ENCODE results near the gene SASH3. TPM values are rescaled to one million over a fixed set of nuclear protein-coding genes. Genes with fewer than 3 reads are reported as not detected.
A peak's percentile ranks its signal among the peaks of the same experiment; 100 is the strongest.

The SASH3 gene
- polyA plus RNA-seq, 2 of the 4 experiments (the other 2 are of a cell fraction): not detected

DNA sequence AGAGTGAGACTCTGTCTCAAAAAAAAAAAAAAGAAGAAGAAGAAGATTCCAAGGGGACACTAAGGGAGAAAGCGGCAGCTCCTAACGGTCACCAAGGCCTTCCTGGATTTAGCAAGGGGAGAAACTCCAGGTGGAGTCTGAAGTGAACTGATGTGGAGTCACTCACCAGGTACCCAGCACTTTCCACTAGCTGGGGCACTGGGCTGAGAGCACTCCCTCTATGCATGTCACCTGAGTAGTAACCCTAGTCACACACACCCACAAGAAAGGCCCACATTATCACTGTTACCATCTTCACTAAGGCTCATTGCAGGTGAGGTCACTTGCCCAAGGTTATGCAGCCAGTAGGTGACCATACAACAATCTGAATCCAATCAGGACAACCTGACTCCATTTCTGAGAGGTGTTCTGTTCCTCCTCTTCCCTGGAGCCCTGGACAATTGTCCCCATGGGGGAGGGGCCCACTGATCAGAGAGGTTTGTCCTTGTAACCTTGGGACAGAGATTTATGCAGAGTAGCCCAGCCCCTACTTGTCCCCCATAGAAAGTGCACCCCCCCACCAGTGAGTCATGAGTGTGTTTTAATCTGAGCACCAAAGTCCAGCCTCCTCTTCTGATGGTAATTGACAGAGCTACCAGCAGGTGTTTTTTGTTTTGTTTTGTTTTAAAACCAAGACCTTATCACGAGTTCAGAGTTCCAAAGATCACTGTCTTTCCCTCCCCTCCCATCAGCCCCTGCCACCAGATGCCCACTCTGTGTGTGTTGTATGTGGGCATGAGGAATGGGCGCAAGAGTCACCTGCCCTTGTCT is 5.9 kb upstream of the SASH3 start:
- Histone ChIP-seq H3K27ac (no peak overlapping the region), H3K4me2 (no peak overlapping the region), H3K9me3 (no peaks in the 10 kb centered on the region), H3K4me3 (no peak overlapping the region), H3K4me1 (no peaks in the 10 kb centered on the region)
- DNase-seq (ENCODE audit: low read depth in 1 of 2, low spot score in 1 of 2) (no peak), FAIRE-seq (no peak), ATAC-seq (peak in 1 of 2 experiments; percentile 19; a peak in 1 of 6 replicates)
- 75% methylated on average over 4 of the region's 4 CpGs for WGBS (ENCODE audit: missing lambda C conversion rate)
- ChIA-PET CTCF (no interaction called here), POLR2A (no interaction called here)
- TF ChIP-seq POLR2A (IDR thresholded peaks at IDR 0.05; ENCODE audit: low read length) (no peak), HOXB5 (CRISPR knock-in tag; IDR thresholded peaks at IDR 0.05) (no peak), CHD2 (IDR thresholded peaks at IDR 0.05; ENCODE audit: low read length, partially characterized antibody) (no peak), EHMT2 (IDR thresholded peaks at IDR 0.05; ENCODE audit: low read depth) (no peak), ESRRA (IDR thresholded peaks at IDR 0.05; ENCODE audit: borderline replicate concordance, low read length) (no peak), CHD4 (IDR thresholded peaks at IDR 0.05; ENCODE audit: borderline replicate concordance) (no peak), FOSL2 (IDR thresholded peaks at IDR 0.05) (no peak), FOSL2 (CRISPR knock-in tag; IDR thresholded peaks at IDR 0.05) (no peak)
- TF ChIP-seq, protein P1, sequence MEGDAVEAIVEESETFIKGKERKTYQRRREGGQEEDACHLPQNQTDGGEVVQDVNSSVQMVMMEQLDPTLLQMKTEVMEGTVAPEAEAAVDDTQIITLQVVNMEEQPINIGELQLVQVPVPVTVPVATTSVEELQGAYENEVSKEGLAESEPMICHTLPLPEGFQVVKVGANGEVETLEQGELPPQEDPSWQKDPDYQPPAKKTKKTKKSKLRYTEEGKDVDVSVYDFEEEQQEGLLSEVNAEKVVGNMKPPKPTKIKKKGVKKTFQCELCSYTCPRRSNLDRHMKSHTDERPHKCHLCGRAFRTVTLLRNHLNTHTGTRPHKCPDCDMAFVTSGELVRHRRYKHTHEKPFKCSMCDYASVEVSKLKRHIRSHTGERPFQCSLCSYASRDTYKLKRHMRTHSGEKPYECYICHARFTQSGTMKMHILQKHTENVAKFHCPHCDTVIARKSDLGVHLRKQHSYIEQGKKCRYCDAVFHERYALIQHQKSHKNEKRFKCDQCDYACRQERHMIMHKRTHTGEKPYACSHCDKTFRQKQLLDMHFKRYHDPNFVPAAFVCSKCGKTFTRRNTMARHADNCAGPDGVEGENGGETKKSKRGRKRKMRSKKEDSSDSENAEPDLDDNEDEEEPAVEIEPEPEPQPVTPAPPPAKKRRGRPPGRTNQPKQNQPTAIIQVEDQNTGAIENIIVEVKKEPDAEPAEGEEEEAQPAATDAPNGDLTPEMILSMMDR (IDR thresholded peaks at IDR 0.05): no peak

DNA sequence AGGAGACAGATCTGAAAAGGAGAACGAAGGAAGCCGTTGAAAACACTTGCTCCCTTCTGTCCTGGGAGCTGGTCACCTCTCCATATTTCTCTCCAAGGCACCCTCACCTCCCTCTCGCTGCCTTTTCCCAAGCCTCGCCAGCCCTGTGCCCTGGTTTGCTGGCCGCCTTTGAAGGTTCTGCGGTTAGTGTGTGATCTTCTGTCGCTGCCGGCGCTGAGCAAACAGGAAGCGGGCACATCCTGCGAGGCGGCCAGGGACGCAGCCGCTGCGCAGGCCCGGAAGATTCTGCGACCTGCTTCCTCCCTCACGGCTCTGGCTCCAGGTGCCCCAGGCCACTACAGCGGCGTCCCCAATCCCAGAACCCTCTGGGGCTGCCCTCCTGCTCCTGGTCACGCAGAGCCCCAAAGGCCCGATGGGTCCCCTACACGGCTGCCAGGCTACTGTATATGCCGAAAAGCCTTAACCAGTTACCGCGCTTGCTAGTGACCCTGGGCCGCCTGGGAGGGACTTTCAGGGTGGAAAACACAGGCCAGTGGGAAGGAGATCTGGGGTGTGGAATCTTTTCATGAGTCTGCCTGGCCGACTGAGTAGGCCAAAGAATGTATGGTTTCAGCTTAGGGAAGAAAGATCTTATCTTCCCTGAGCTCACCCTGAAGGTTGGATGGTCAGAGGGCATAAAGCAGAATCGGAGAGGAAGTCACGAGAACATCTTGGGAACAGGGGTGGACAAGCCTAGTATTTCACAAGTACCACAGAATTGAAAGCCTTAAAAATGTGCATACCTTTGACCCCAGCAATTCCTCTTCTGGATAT is 2.3 kb upstream of the SASH3 start:
- ChIA-PET CTCF (interaction anchor here (1.3 kb wide), 1 partner anchor 24 kb away, joined by 3 read pairs; no protein-coding TSS in a partner anchor), POLR2A (no interaction called here)
- FAIRE-seq (no peak), ATAC-seq (no peak), DNase-seq (ENCODE audit: low read depth in 1 of 2, low spot score in 1 of 2) (no peak)
- TF ChIP-seq FOSB (CRISPR knock-in tag; IDR thresholded peaks at IDR 0.05): no peak
- no peak for TF ChIP-seq RCOR1 (IDR thresholded peaks at IDR 0.05; ENCODE audit: low read depth, low read length)
- no peak for TF ChIP-seq MYC (IDR thresholded peaks at IDR 0.05; ENCODE audit: borderline replicate concordance, low read length)
- no peak for TF ChIP-seq HEYL (CRISPR knock-in tag; IDR thresholded peaks at IDR 0.05)
- TF ChIP-seq KDM1A (IDR thresholded peaks at IDR 0.05; ENCODE audit: low read depth): no peak
- no peak for TF ChIP-seq NPAS2 (CRISPR knock-in tag; IDR thresholded peaks at IDR 0.05; ENCODE audit: borderline replicate concordance)
- no peak for TF ChIP-seq SREBF2 (IDR thresholded peaks at IDR 0.05)
- no peak for TF ChIP-seq ZSCAN20 (CRISPR knock-in tag; IDR thresholded peaks at IDR 0.05)
- no peak for TF ChIP-seq CBX8 (IDR thresholded peaks at IDR 0.05)
- no peak for TF ChIP-seq TFCP2L1 (CRISPR knock-in tag; IDR thresholded peaks at IDR 0.05)
- no peak for TF ChIP-seq HOXA7 (CRISPR knock-in tag; IDR thresholded peaks at IDR 0.05)
- TF ChIP-seq CHD4 (IDR thresholded peaks at IDR 0.05; ENCODE audit: borderline replicate concordance): no peak
- TF ChIP-seq, protein P1 (IDR thresholded peaks at IDR 0.05): no peak
- TF ChIP-seq EHF (CRISPR knock-in tag; IDR thresholded peaks at IDR 0.05): no peak
- TF ChIP-seq SMC3 (IDR thresholded peaks at IDR 0.05): no peak
- TF ChIP-seq, protein P2, sequence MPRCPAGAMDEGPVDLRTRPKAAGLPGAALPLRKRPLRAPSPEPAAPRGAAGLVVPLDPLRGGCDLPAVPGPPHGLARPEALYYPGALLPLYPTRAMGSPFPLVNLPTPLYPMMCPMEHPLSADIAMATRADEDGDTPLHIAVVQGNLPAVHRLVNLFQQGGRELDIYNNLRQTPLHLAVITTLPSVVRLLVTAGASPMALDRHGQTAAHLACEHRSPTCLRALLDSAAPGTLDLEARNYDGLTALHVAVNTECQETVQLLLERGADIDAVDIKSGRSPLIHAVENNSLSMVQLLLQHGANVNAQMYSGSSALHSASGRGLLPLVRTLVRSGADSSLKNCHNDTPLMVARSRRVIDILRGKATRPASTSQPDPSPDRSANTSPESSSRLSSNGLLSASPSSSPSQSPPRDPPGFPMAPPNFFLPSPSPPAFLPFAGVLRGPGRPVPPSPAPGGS (IDR thresholded peaks at IDR 0.05): no peak
- TF ChIP-seq, protein P3, sequence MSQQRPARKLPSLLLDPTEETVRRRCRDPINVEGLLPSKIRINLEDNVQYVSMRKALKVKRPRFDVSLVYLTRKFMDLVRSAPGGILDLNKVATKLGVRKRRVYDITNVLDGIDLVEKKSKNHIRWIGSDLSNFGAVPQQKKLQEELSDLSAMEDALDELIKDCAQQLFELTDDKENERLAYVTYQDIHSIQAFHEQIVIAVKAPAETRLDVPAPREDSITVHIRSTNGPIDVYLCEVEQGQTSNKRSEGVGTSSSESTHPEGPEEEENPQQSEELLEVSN (IDR thresholded peaks at IDR 0.05; ENCODE audit: borderline replicate concordance, low read depth): no peak
- no peak for TF ChIP-seq EP300 (IDR thresholded peaks at IDR 0.05)
- Histone ChIP-seq H3K9me3 (no peaks in the 10 kb centered on the region), H3K4me3 (no peak overlapping the region), H3K4me2 (no peak overlapping the region), H3K4me1 (no peaks in the 10 kb centered on the region), H3K27ac (no peak overlapping the region)
- 83% methylated on average over 26 of the region's 30 CpGs for WGBS (ENCODE audit: missing lambda C conversion rate)
